ENCODE results near the gene SH3TC1.

GRCh38 chr4:8231551-8232049, 32.5 kb downstream of the SH3TC1 start:
- TF ChIP-seq CTCF (IDR thresholded peaks at IDR 0.05; ENCODE audit: low read depth, low read length) = no peak
- TF ChIP-seq MYC (IDR thresholded peaks at IDR 0.05; ENCODE audit: low read depth, low read length) = no peak
- TF ChIP-seq POLR2A (IDR thresholded peaks at IDR 0.05; ENCODE audit: extremely low read depth, insufficient read length) = no peak
- TF ChIP-seq, protein P1, sequence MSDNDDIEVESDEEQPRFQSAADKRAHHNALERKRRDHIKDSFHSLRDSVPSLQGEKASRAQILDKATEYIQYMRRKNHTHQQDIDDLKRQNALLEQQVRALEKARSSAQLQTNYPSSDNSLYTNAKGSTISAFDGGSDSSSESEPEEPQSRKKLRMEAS (IDR thresholded peaks at IDR 0.05; ENCODE audit: low read depth, low read length) = no peak
